ENCODE data around the gene NPM1.

The NPM1 gene

DNA sequence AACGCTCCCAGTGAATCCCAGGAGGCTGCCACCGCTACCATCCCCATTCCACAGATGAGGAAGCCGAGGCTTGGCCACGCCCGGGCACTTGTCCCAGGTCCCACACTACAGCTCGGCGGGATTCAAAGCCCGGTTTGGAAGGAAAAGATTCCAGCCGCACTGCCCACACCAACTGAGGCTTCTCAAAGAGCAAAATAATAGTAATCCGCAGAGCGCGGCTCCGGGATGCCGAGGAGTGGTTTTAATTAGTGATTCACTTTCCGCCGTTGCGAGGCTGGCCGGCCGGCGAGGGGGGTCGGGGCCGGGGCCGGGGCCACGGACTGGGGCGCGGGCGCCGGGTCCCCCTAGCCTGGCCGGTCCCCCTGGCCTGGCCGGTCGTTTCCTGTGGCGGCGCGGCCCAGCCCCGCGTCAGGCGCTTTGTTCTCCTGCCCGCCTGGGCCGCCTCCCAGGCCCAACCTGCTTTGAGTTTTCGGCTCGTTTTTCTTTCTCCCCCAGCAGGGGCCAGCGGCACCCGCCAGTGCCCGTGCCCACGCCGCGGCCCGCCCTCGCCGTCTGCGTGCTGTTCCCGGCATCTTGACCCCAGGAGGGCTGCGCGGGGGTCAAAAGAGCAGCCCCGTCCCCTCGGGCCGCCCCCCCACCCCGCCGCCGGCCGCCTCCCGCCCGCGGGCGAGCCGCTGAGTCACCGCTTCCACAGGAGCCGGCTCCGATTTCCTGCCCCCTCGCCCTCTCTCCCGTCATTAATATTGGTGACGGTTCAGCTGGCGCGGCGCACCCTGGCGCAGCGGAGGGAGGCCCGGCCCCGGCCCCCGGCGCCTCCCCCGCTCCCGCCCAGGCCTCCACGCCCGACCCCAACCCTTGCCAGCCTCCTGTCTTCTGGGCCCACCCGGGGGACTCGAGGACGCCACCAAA is 63.0 kb downstream of the NPM1 start:
- no peak for DNase-seq (ENCODE audit: low spot score)

DNA sequence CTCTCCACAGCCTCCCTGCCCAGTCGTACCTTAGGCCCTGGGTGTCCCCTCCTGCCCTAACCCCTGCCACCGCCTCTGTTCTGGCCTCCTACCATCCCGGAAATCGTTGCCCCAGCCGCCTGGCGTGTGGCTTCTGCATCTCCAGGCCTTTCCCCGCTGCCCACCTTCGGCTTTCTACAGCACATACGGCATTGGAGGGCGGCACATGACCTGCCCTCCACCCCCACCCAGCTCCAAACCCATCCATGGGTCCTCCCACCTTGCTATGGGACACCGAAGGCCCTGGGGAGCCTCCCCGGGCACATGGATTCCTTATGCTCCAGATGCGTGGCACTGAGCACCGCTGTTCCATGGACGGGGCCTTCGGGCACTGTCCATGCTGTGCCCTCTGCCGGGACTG is 63.8 kb downstream of the NPM1 start:
- no peak for DNase-seq (ENCODE audit: low spot score)

GRCh38 chr5:171453056-171453725 is 65.5 kb downstream of the NPM1 start:
- no peak for DNase-seq (ENCODE audit: low spot score)

GRCh38 chr5:171453988-171454387 is 66.3 kb downstream of the NPM1 start:
- DNase-seq (ENCODE audit: low spot score): no peak

DNA sequence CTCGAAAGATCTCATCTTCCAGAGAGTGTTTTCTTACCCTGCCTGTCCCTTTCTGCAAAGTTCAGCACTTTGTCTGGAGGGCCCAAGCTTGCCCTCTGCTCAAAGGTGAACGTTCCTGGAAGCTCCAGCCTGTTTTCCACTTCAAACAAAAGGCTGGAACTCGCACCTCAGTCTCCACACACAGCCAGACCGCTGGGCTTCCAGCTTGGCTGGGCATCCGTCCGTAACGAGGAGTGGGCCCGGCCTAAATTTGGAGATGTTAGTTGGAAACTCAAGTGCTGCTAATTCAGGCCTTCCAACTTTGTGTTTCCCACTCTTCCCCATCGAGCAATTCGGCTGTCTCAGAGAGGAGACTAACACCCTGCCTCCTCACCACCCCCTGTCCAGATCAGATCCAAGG is 66.9 kb downstream of the NPM1 start:
- no peak for DNase-seq (ENCODE audit: low spot score)

DNA sequence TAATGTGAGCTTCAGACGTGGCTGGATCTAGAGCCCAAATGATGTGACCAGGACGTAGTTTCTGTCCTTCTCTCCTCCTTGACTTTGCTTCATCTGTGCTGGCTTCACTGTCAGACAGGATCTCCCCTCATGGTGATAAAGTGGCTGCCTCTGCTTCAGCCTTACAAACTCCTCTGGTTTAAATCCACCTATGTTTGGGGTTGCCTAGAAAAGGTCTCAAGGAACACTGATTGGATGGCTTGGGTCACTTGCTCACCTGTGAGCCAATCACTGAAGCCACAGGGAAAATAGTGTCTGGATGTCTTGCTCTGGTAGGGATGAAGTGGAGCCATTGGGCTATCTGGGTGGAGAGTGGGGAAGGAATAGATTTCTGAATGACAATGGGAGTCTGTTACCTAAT is 67.9 kb downstream of the NPM1 start:
- DNase-seq (ENCODE audit: low spot score): no peak

GRCh38 chr5:171457208-171457981 is 69.7 kb downstream of the NPM1 start:
- no peak for DNase-seq (ENCODE audit: low spot score)

DNA sequence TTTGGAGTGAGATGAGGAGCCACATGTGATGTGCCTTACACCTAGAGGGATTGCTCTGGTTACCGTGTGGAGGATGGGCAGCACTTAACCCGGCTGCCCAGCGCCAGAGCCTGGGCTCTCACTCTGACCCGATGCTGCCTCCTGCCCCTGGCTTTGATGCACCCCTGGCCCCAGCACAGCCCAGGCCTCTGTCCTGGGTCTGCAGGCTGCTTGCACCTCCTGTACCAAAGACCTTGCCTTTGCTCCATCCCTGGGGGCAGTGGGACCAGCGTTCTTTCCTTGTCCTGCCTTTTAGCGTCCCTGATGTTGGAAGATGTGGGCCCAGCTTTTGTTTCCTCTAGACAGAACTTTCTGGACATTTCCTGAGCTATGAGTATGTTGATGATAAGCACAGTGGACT is 72.2 kb downstream of the NPM1 start:
- no peak for DNase-seq (ENCODE audit: low spot score)

Data from activated CD4-positive, alpha-beta T cell treated with anti-CD3 and anti-CD28 coated beads, Interleukin-2, Interleukin-4, amounts not matched to agents 100 ng/mL and 50 ng/mL, durations not matched to agents 16 hours and 8 hours (primary cell).